DMS153 (cell line): Measurements from ENCODE around the gene ATP9B.
"Not testable (repeated sequence)": the region's sequence is repeated elsewhere in the genome, so short reads cannot be mapped to it uniquely, and the experiment has no call there.

ENCODE experiments used
- DNase-seq: peaks from one replicate; lab custom pipeline; 2025; lab: John Stamatoyannopoulos, UW

The ATP9B gene

GRCh38 chr18:79241755-79242154 lies 172.6 kb downstream of the ATP9B start:
- peak; percentile 44 for DNase-seq

- DNase-seq = no peak
These were observed 173.1 kb downstream of the ATP9B start for GRCh38 chr18:79242246-79242645.

GRCh38 chr18:79245517-79246001 lies 176.4 kb downstream of the ATP9B start:
- DNase-seq = peak; percentile 11

- peak; percentile 54 for DNase-seq
These were observed 177.3 kb downstream of the ATP9B start for GRCh38 chr18:79246309-79247108.

GRCh38 chr18:79248495-79249060 lies 179.4 kb downstream of the ATP9B start:
- no peak for DNase-seq

GRCh38 chr18:79250301-79250981 lies 181.2 kb downstream of the ATP9B start:
- no peak for DNase-seq

GRCh38 chr18:79251021-79251420 lies 181.8 kb downstream of the ATP9B start:
- DNase-seq = no peak

GRCh38 chr18:79252904-79253633 lies 183.9 kb downstream of the ATP9B start:
- no peak for DNase-seq

- DNase-seq = no peak
These were observed 188.3 kb downstream of the ATP9B start for GRCh38 chr18:79257480-79257879.

- no peak for DNase-seq
These were observed 189.3 kb downstream of the ATP9B start for GRCh38 chr18:79258447-79258846.

GRCh38 chr18:79259218-79259617 lies 190.0 kb downstream of the ATP9B start:
- DNase-seq = no peak

GRCh38 chr18:79260023-79260422 lies 190.8 kb downstream of the ATP9B start:
- DNase-seq = no peak

- DNase-seq = no peak
These were observed 191.3 kb downstream of the ATP9B start for GRCh38 chr18:79260510-79260909.

GRCh38 chr18:79265068-79265467 lies 195.9 kb downstream of the ATP9B start:
- not testable (repeated sequence) for DNase-seq

GRCh38 chr18:79271812-79272211 lies 202.6 kb downstream of the ATP9B start:
- not testable (repeated sequence) for DNase-seq

- no peak for DNase-seq
These were observed 203.7 kb downstream of the ATP9B start for GRCh38 chr18:79272916-79273315.

GRCh38 chr18:79274823-79275222 lies 205.6 kb downstream of the ATP9B start:
- no peak for DNase-seq

- no peak for DNase-seq
These were observed 206.3 kb downstream of the ATP9B start for GRCh38 chr18:79275461-79275860.

GRCh38 chr18:79275992-79276391 lies 206.8 kb downstream of the ATP9B start:
- no peak for DNase-seq

- no peak for DNase-seq
These were observed 209.7 kb downstream of the ATP9B start for GRCh38 chr18:79278896-79279295.

- no peak for DNase-seq
These were observed 214.1 kb downstream of the ATP9B start for GRCh38 chr18:79283131-79283810.

GRCh38 chr18:79283929-79284328 lies 214.7 kb downstream of the ATP9B start:
- no peak for DNase-seq
